ENCODE measurements around the gene CXCL9. TPM values are rescaled to one million over a fixed set of nuclear protein-coding genes. Genes with fewer than 3 reads are reported as not detected.
"Not testable (repeated sequence)": the region's sequence is repeated elsewhere in the genome, so short reads cannot be mapped to it uniquely, and the experiment has no call there.

The CXCL9 gene
- polyA plus RNA-seq, 4 donors: 0.07 to 0.13 (median 0.10) TPM

DNA sequence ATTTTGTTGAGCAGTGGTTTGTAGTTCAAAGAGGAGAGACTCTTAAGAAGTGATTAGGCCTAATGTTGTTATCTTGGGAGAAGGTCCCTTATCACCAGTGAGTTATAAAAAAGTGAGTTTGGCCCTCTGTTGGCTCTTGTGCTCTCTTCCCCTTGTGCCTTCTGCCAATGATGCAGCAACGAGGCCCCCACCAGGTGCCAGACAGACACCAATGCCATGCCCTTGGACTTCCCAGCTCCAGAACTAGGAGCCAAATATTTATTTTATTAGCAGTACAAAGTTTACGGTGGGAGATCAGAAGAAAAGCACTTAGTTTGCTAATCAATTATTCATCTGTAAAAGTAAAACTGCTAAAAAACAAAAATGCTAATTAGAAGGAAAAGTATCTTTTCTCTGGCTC lies 43.8 kb downstream of the CXCL9 start:
- no peak for DNase-seq (ENCODE audit: low read depth in 4 of 4, low spot score in 2 of 4)

DNA sequence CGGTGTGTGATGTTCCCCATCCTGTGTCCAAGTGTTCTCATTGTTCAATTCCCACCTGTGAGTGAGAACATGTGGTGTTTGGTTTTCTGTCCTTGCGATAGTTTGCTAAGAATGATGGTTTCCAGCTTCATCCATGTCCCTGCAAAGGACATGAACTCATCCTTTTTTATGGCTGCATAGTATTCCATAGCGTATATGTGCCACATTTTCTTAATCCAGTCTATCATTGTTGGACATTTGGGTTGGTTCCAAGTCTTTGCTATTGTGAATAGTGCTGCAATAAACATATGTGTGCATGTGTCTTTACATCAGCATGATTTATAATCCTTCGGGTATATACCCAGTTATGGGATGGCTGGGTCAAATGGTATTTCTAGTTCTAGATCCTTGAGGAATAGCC lies 45.2 kb downstream of the CXCL9 start:
- DNase-seq (ENCODE audit: low read depth in 4 of 4, low spot score in 2 of 4): not testable (repeated sequence)

DNA sequence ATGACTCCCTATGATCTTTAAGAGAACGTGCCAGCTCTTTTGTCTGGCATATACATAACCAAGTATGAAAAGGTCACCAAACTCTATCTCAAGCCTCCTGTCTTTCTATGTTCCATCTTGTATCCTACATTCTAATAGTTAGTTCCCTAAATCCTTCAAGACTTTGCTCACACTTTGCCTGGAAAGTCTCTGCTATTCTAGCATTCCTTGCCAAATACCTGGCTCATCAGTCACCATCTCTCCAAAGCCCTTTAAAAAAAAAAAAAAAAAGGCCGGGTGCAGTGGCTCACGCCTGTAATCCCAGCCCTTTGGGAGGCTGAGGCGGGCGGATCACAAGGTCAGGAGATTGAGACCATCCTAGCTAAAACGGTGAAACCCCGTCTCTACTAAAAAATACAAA lies 48.8 kb downstream of the CXCL9 start:
- not testable (repeated sequence) for DNase-seq (ENCODE audit: low read depth in 4 of 4, low spot score in 2 of 4)

DNA sequence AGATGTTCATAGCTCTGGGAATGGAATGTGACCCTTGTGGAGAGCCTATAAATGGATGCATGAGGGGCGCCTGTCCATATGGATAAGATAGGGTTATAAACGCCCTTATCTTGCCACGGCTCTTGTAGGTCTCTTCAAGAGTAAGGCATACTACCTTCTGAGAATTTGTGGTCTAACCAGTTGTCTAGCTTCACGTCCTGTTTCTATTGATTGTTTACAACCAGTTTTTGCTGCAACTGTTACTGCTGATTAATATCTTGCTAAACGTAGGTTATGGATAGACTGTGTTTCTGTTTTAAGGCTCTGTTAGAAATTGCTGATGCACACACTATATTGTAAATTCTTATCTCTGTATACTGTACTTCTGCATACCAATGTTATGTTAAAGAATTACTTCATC lies 52.5 kb downstream of the CXCL9 start:
- not testable (repeated sequence) for DNase-seq (ENCODE audit: low read depth in 4 of 4, low spot score in 2 of 4)

DNA sequence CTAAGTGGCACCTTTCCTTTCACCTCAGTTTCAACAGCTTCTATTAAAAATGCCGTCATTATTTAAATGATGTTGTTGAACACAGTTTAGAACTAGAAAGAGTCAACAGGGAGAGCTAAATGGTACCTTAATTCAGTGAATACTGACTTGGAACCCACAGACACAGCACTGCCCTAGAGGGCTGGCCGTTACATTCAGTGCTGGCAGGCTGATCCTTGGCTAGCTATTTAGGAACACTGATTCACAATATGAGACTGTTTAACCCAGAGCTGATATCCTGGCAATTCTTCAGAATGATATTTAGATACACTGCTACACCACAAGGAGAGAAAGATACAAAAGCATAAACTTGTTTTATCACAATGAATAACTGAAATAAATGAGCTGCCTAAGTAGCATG lies 53.8 kb downstream of the CXCL9 start:
- DNase-seq (ENCODE audit: low read depth in 4 of 4, low spot score in 2 of 4): no peak

Other genes starting within 250 kb of the CXCL9 start
- under 1 TPM in 2 of 4 donors, not detected in 2; 0.25 to 0.56 TPM for gene PPEF2, start 105.1 kb downstream of the CXCL9 start, polyA plus RNA-seq (ENCODE audit: insufficient read length in 4 of 4)
- gene NAAA, start 66.5 kb downstream of the CXCL9 start, polyA plus RNA-seq (ENCODE audit: insufficient read length in 4 of 4): 10 to 100 TPM; 13.4 to 16.3 (median 13.9) TPM
- gene SDAD1, start 16.6 kb downstream of the CXCL9 start, polyA plus RNA-seq (ENCODE audit: insufficient read length in 4 of 4): 10 to 100 TPM; 39.2 to 51.4 (median 45.4) TPM
- 1 to 10 TPM; 3.9 to 6.7 (median 5.2) TPM for gene CXCL10, start 16.0 kb upstream of the CXCL9 start, polyA plus RNA-seq (ENCODE audit: insufficient read length in 4 of 4)
- under 1 TPM; 0.17 to 0.38 (median 0.29) TPM for gene CXCL11, start 28.6 kb upstream of the CXCL9 start, polyA plus RNA-seq (ENCODE audit: insufficient read length in 4 of 4)
- gene ART3, start 67.2 kb upstream of the CXCL9 start, polyA plus RNA-seq (ENCODE audit: insufficient read length in 4 of 4): under 1 TPM; 0.35 to 0.82 (median 0.50) TPM
- 10 to 100 TPM; 61.7 to 97.9 (median 78.8) TPM for gene NUP54, start 140.9 kb upstream of the CXCL9 start, polyA plus RNA-seq (ENCODE audit: insufficient read length in 4 of 4)
- gene SCARB2, start 206.3 kb upstream of the CXCL9 start, polyA plus RNA-seq (ENCODE audit: insufficient read length in 4 of 4): 100 to 1,000 TPM; 141 to 195 (median 170) TPM
- 10 to 100 TPM in 1 of 4 donors, 1 to 10 TPM in 3; 6.0 to 10.2 (median 7.9) TPM for gene FAM47E, start 244.2 kb upstream of the CXCL9 start, polyA plus RNA-seq (ENCODE audit: insufficient read length in 4 of 4)

Measured in left renal cortex interstitium (tissue), 4 donors.